Activated CD8-positive, alpha-beta T cell treated with anti-CD3 and anti-CD28 coated beads for 36 hours (primary cell): ENCODE measurements around the gene SARM1. TPM values are rescaled to one million over a fixed set of nuclear protein-coding genes. Genes with fewer than 3 reads are reported as not detected.

Experiments
- ATAC-seq: fragments of 200-7000 bp; cut with Tn5 transposase; one replicate; pipeline ENCODE4 v1.10.0; 2021; ENCODE audit warnings: mild to moderate bottlenecking, moderate library complexity
- CTCF ChIA-PET: fragments of 350-600 bp; sonication (Branson Sonifier 250); formaldehyde crosslinking; loops from one replicate; lab custom pipeline; 2021; ENCODE audit warnings: antibody characterized with exemption; lab: Charles Lee
- POLR2A ChIA-PET: fragments of 350-600 bp; sonication (Branson Sonifier 250); formaldehyde crosslinking; loops from one replicate; lab custom pipeline; 2021; ENCODE audit warnings: antibody characterized with exemption; lab: Charles Lee
- DNase-seq: peaks from one replicate; pipeline ENCODE4 v3.0.0-alpha.2; 2020
- H3K27ac Mint-ChIP-seq: one replicate; pipeline ENCODE4 v1.8.0; 2021; ENCODE audit warnings: mild to moderate bottlenecking, mixed read lengths
- H3K27me3 Mint-ChIP-seq: one replicate; pipeline ENCODE4 v1.8.0; 2021; ENCODE audit warnings: mixed read lengths
- H3K36me3 Mint-ChIP-seq: one replicate; pipeline ENCODE4 v1.8.0; 2021; ENCODE audit warnings: low read depth, mixed read lengths
- H3K4me1 Mint-ChIP-seq: one replicate; pipeline ENCODE4 v1.8.0; 2021; ENCODE audit warnings: low read depth, mixed read lengths
- H3K4me3 Mint-ChIP-seq: one replicate; pipeline ENCODE4 v1.8.0; 2021; ENCODE audit warnings: mild to moderate bottlenecking, moderate library complexity, mixed read lengths
- H3K9me3 Mint-ChIP-seq: one replicate; pipeline ENCODE4 v1.8.0; 2021; ENCODE audit warnings: mixed read lengths
- CTCF ChIP-seq: fragments of 200-600 bp; IDR thresholded peaks from one replicate; pipeline ENCODE4 v1.8.0; 2022; ENCODE audit warnings: antibody characterized with exemption, mild to moderate bottlenecking
- intact Hi-C: fragments of 100-400 bp; cut with micrococcal nuclease; formaldehyde crosslinking; loops from one replicate; pipeline ENCODE4 v1.10.0; 2022
- total RNA-seq, 2 experiments: library from RNA; stranded (reverse); gene quantifications; one replicate each; pipeline ENCODE4 v1.2.3, GENCODE V29; 2021

The SARM1 gene
- total RNA-seq, 2 experiments from 2014 or later: 16.7 to 19.8 TPM

DNA sequence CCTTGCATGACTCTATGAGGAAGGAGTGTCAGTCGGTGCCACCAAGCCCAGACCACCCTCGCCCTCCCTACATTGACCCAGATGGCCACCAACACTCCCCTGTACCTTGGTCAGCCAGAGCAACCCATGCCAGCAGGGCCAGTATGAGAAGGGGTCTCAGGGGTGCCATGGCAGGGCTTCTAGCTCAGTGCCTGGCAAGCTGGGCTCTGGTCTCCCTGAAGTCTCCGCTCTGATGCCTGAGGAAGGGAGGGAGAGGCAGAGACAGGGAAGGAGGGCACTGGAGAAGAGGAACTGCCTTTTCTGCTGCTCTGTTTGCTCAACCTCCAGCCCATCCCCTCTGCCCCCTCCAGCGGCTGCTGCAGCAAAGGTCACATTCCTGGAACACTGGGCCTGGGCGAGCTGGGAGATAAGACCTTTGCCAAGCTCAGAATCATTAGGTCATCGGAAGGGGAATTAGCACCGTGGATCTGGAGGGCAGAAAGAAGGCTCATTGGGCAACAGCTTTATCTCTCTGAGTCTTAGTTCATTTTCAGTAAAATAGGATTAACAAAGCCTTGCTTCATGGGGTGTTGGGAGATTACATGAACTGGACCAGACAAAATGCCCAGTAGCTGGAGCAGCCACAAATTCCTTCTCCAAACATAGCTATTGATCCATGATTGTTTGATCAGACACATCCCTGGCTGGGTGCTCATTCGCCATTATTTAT, 1.3 kb upstream of the SARM1 start, which contains the start of gene VTN:
Gene VTN, minus strand, starts transcription at position 273 of the 709 bp plus-strand sequence. Its CDS starts 104 bp downstream, at position 169.
- ChIA-PET CTCF (interaction anchor here (1.4 to 1.7 kb wide), 2 partner anchors 14 to 44 kb away, joined by 3 to 4 read pairs; no protein-coding TSS in a partner anchor), POLR2A (interaction anchor here (1.5 to 5.5 kb wide), 3 partner anchors 10 to 17 kb away, joined by 3 to 35 read pairs (median 5); partner anchors contain the start of gene POLDIP2)
- ATAC-seq (no peak), DNase-seq (no peak)
- Mint-ChIP-seq H3K27ac (peak within 1 kb of the TSS; percentile 86), H3K9me3 (no peaks in the 10 kb centered on the region), H3K4me1 (peaks cover 20% of the 10 kb centered on the region), H3K27me3 (no peaks in the 10 kb centered on the region), H3K36me3 (peaks cover 9% of the 10 kb centered on the region), H3K4me3 (peak within 1 kb of the TSS; percentile 84)
- no peak for TF ChIP-seq CTCF
- intact Hi-C loops: no loop called here

- H3K27ac Mint-ChIP-seq: peak overlapping the region; percentile 86
- H3K9me3 Mint-ChIP-seq: no peaks in the 10 kb centered on the region
- ATAC-seq (no peak), DNase-seq (no peak)
- TF ChIP-seq CTCF: no peak
- intact Hi-C loops: no loop called here
- CTCF ChIA-PET: interaction anchor here (1.4 to 1.7 kb wide), 2 partner anchors 14 to 44 kb away, joined by 3 to 4 read pairs; no protein-coding TSS in a partner anchor
- H3K27me3 Mint-ChIP-seq: no peaks in the 10 kb centered on the region
- peaks cover 9% of the 10 kb centered on the region for H3K36me3 Mint-ChIP-seq
- H3K4me3 Mint-ChIP-seq: peak overlapping the region; percentile 84
- H3K4me1 Mint-ChIP-seq: peaks cover 20% of the 10 kb centered on the region
- POLR2A ChIA-PET: interaction anchor here (1.5 to 5.5 kb wide), 3 partner anchors 9 to 17 kb away, joined by 3 to 35 read pairs (median 5); partner anchors contain the start of gene POLDIP2
These were observed 770 bp upstream of the SARM1 start for GRCh38 chr17:28370744-28371103.

DNA sequence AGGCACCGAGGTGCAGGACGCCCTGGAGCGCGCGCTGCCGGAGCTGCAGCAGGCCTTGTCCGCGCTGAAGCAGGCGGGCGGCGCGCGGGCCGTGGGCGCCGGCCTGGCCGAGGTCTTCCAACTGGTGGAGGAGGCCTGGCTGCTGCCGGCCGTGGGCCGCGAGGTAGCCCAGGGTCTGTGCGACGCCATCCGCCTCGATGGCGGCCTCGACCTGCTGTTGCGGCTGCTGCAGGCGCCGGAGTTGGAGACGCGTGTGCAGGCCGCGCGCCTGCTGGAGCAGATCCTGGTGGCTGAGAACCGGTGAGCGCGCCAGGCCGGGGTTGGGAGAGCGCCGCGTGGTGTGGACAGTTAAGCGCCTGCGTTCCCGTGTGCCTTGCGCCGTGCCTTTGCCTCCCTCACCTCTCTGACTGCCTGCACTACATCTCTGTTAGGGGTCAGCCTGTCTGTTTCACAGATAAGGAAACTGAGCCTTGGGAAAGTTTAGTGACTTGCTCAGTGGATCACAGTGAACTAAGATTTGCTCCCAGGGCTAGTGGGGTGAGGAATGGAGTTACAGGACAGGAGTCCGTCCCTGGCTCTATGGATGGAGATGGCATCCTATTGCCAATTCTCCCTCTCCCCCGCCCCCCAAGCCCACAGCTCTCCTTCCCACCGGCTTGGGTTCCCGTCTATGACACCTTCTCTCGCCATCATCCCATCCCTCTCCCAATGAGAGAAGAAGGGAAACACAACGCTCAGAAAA, 880 bp downstream of the SARM1 start:
- POLR2A ChIA-PET: interaction anchor here (0.6 to 4.8 kb wide), 5 partner anchors 12 to 191 kb away, joined by 3 to 22 read pairs (median 4); partner anchors contain the start of genes POLDIP2 and TNFAIP1
- Mint-ChIP-seq H3K4me1 (peaks cover 20% of the 10 kb centered on the region), H3K27ac (peak overlapping the region; percentile 66), H3K36me3 (peaks cover 10% of the 10 kb centered on the region), H3K9me3 (no peaks in the 10 kb centered on the region), H3K27me3 (no peaks in the 10 kb centered on the region), H3K4me3 (peak overlapping the region; percentile 84)
- no peak for TF ChIP-seq CTCF
- intact Hi-C loops: no loop called here
- ATAC-seq: no peak
- peak; percentile 43 for DNase-seq
- CTCF ChIA-PET: interaction anchor here (0.9 to 1.7 kb wide), 2 partner anchors 12 to 44 kb away, joined by 4 read pairs; no protein-coding TSS in a partner anchor

DNA sequence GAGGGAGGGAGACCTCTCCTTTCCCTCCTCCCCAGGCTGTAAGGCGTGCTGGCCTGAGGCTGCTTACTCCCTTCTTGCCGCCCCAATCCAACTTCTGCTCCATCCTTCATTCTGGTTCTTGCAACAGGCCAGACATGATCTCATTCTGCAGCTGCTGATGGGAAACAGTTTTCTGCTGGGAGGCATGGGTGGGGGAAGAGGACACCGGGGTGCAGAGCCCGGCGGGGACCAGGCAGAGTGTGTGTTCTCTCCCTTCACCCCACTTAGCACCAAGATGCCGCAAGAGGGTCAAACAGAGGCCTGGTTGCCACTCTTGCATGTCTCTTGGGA, 1.4 kb downstream of the SARM1 start:
- intact Hi-C loops: no loop called here
- TF ChIP-seq CTCF: no peak
- peak overlapping the region; percentile 84 for H3K4me3 Mint-ChIP-seq
- H3K36me3 Mint-ChIP-seq: peaks cover 10% of the 10 kb centered on the region
- H3K27me3 Mint-ChIP-seq: no peaks in the 10 kb centered on the region
- no peaks in the 10 kb centered on the region for H3K9me3 Mint-ChIP-seq
- CTCF ChIA-PET: interaction anchor here (0.9 to 1.3 kb wide), 2 partner anchors 10 to 44 kb away, joined by 3 to 4 read pairs; no protein-coding TSS in a partner anchor
- H3K4me1 Mint-ChIP-seq: peaks cover 20% of the 10 kb centered on the region
- peak overlapping the region; percentile 66 for H3K27ac Mint-ChIP-seq
- ATAC-seq: no peak
- POLR2A ChIA-PET: interaction anchor here (0.6 to 4.8 kb wide), 4 partner anchors 11 to 37 kb away, joined by 3 to 22 read pairs (median 5); partner anchors contain the start of genes POLDIP2 and TNFAIP1
- DNase-seq: no peak
